Measurements from ENCODE around the gene MAP4K5. TPM values are rescaled to one million over a fixed set of nuclear protein-coding genes. Genes with fewer than 3 reads are reported as not detected.

Gene MAP4K5
- total RNA-seq, 1 experiment from 2014 or later, result 42.7 TPM

GRCh38 chr14:50423529-50423928, 108.8 kb downstream of the MAP4K5 start:
- no peak overlapping the region for H3K27ac ChIP-seq (ENCODE audit: insufficient read length, low read depth, low read length)
- H3K4me1 Mint-ChIP-seq, result no peaks in the 10 kb centered on the region

More at GRCh38 chr14:50423529-50423928, 108.8 kb downstream of the MAP4K5 start:
- no peaks in the 10 kb centered on the region for H3K79me2 ChIP-seq (ENCODE audit: insufficient read depth, low read length)
- H2BK5ac ChIP-seq (ENCODE audit: insufficient read length, low read length), result no peak overlapping the region
- no peak overlapping the region for H3K56ac ChIP-seq (ENCODE audit: insufficient read length, low read depth, low read length)
- no peaks in the 10 kb centered on the region for H3K27me3 ChIP-seq (ENCODE audit: insufficient read depth, low read length)
- H4K91ac ChIP-seq (ENCODE audit: insufficient read length, low read depth, low read length), result no peak overlapping the region
- H3K79me1 ChIP-seq (ENCODE audit: insufficient read depth, low read depth, low read length, poor library complexity, severe bottlenecking), result no peaks in the 10 kb centered on the region
- no peak overlapping the region for H3T11ph ChIP-seq (ENCODE audit: low read length)
- no peak overlapping the region for H3K14ac ChIP-seq (ENCODE audit: insufficient read depth, low read length)
- no peaks in the 10 kb centered on the region for H4K20me1 ChIP-seq (ENCODE audit: control insufficient read depth, insufficient read depth, insufficient read length)
- H3K18ac ChIP-seq (ENCODE audit: insufficient read length, low read depth, low read length), result no peak overlapping the region
- H4K8ac ChIP-seq (replicated peaks; ENCODE audit: insufficient read length, low read depth, low read length), result no peak overlapping the region
- no peak overlapping the region for H3K23ac ChIP-seq (ENCODE audit: insufficient read length, low read depth, low read length)
- H2BK20ac ChIP-seq (ENCODE audit: low read depth, low read length, poor library complexity, severe bottlenecking), result no peak overlapping the region
- Mint-ChIP-seq H3K4me3 (no peak overlapping the region), H3K27ac (no peak overlapping the region), H3K9me3 (no peaks in the 10 kb centered on the region), H3K36me3 (ENCODE audit: insufficient read depth in 1 of 3, low read depth in 3 of 3) (peaks cover 2 to 44% (median 25%) of the 10 kb centered on the region in 3 experiments; a peak in 5 of 7 replicates), H3K27me3 (ENCODE audit: low read depth) (no peaks in the 10 kb centered on the region)
- H2AK5ac ChIP-seq (ENCODE audit: insufficient read length, low read length), result no peak overlapping the region
- no peaks in the 10 kb centered on the region for H3K4me1 ChIP-seq (ENCODE audit: insufficient read depth, low read length)
- no peak overlapping the region for H3K4me2 ChIP-seq (ENCODE audit: insufficient read depth, insufficient read length, low read length)
- no peaks in the 10 kb centered on the region for H3K9me3 ChIP-seq (ENCODE audit: control insufficient read depth, low read depth, low read length)
- WGBS (ENCODE audit: extremely low coverage, insufficient read length, low lambda C conversion rate), result no CpG with 5 or more reads among the region's 3 CpGs
- no peak overlapping the region for H3K9ac ChIP-seq (ENCODE audit: extremely low read depth, insufficient read length, low read length)
- H2BK15ac ChIP-seq (ENCODE audit: low read depth, low read length), result no peak overlapping the region
- no peaks in the 10 kb centered on the region for H3K23me2 ChIP-seq (ENCODE audit: insufficient read length, low read depth, low read length, poor library complexity, severe bottlenecking)
- DNase-seq, result no peak
- no peak for TF ChIP-seq CTCF (conservative IDR thresholded peaks at IDR 0.05)
- no peak overlapping the region for H3K4ac ChIP-seq (ENCODE audit: low read depth, low read length)
- H2BK12ac ChIP-seq (ENCODE audit: insufficient read length, low read depth, low read length), result no peak overlapping the region
- no peak overlapping the region for H2BK120ac ChIP-seq (ENCODE audit: low read depth, low read length, poor library complexity, severe bottlenecking)
- H4K5ac ChIP-seq (ENCODE audit: insufficient read length, low read depth, low read length), result no peak overlapping the region
- no peak overlapping the region for H2AFZ ChIP-seq (ENCODE audit: low read length)

Data from H9 (cell line).